ENCODE data around the gene COMMD3.
"Not testable (repeated sequence)": the region's sequence is repeated elsewhere in the genome, so short reads cannot be mapped to it uniquely, and the experiment has no call there.

COMMD3 gene

GRCh38 chr10:22340329-22341189 lies 24.4 kb downstream of the COMMD3 start:
- peak; percentile 24 to 74 (median 56) for DNase-seq

GRCh38 chr10:22341190-22341925 lies 25.2 kb downstream of the COMMD3 start:
- DNase-seq, result peak in 3 of 6 experiments; percentile 30 to 61 (median 37)

- DNase-seq, result no peak
Observed at GRCh38 chr10:22341926-22342196, 25.7 kb downstream of the COMMD3 start.

GRCh38 chr10:22342421-22342820 lies 26.2 kb downstream of the COMMD3 start:
- peak in 1 of 6 experiments; percentile 32 for DNase-seq

GRCh38 chr10:22343731-22344130 lies 27.5 kb downstream of the COMMD3 start:
- DNase-seq, result no peak

GRCh38 chr10:22344249-22344648 lies 28.1 kb downstream of the COMMD3 start:
- peak in 1 of 6 experiments; percentile 36 for DNase-seq

GRCh38 chr10:22344781-22345300 lies 28.7 kb downstream of the COMMD3 start:
- DNase-seq, result peak in 1 of 6 experiments; percentile 39

- peak in 4 of 6 experiments; percentile 21 to 39 (median 27) for DNase-seq
Observed at GRCh38 chr10:22345301-22346095, 29.3 kb downstream of the COMMD3 start, which contains the start of gene SPAG6. SPAG6 (plus strand) TSS chr10:22345496; CDS start chr10:22345612, 116 bp downstream.

- no peak for DNase-seq
Observed at GRCh38 chr10:22346096-22346661, 30.0 kb downstream of the COMMD3 start.

- DNase-seq, result no peak
Observed at GRCh38 chr10:22349755-22350154, 33.6 kb downstream of the COMMD3 start.

GRCh38 chr10:22351131-22351703 lies 35.0 kb downstream of the COMMD3 start:
- DNase-seq, result no peak

- DNase-seq, result no peak
Observed at GRCh38 chr10:22356324-22356873, 40.2 kb downstream of the COMMD3 start.

GRCh38 chr10:22357770-22358169 lies 41.6 kb downstream of the COMMD3 start:
- DNase-seq, result not testable (repeated sequence)

- DNase-seq, result no peak
Observed at GRCh38 chr10:22363305-22363704, 47.1 kb downstream of the COMMD3 start.

- no peak for DNase-seq
Observed at GRCh38 chr10:22364407-22365140, 48.4 kb downstream of the COMMD3 start.

GRCh38 chr10:22365233-22365632 lies 49.0 kb downstream of the COMMD3 start:
- DNase-seq, result no peak

GRCh38 chr10:22365644-22366434 lies 49.7 kb downstream of the COMMD3 start:
- DNase-seq, result no peak

GRCh38 chr10:22366435-22366703 lies 50.2 kb downstream of the COMMD3 start:
- no peak for DNase-seq

GRCh38 chr10:22366771-22367170 lies 50.6 kb downstream of the COMMD3 start:
- no peak for DNase-seq

- DNase-seq, result no peak
Observed at GRCh38 chr10:22367471-22367870, 51.3 kb downstream of the COMMD3 start.

GRCh38 chr10:22368402-22368801 lies 52.2 kb downstream of the COMMD3 start:
- DNase-seq, result no peak
